Body of pancreas (tissue), 4 donors: ENCODE measurements around the gene ESRRG. TPM values are rescaled to one million over a fixed set of nuclear protein-coding genes. Genes with fewer than 3 reads are reported as not detected.

ENCODE experiments used
- ATAC-seq: fragments of 150-250 bp; one replicate; pipeline ENCODE4 v1.9.1; 2016
- DNase-seq, 4 donors: peaks; one replicate each; pipeline ENCODE4 v3.0.0-alpha.2; 2019
- H3K27ac ChIP-seq, 4 donors: fragments of 200-600 bp; sonication (generic); 1 replicate in 3 of 4; 2 replicates in 1 of 4; pipeline versions ENCODE4 v1.5.1 to v1.6.1; 2016 to 2019; ENCODE audit warnings: mild to moderate bottlenecking in 1 of 4, mixed read lengths in 1 of 4, moderate library complexity in 1 of 4
- H3K27me3 ChIP-seq, 2 donors: fragments of 200-600 bp; sonication (generic); one replicate each; pipeline ENCODE4 v1.6.0; 2016; ENCODE audit warnings: mild to moderate bottlenecking in 1 of 2
- H3K36me3 ChIP-seq, 2 donors: fragments of 200-600 bp; sonication (generic); replicated peaks in 1 of 2; 2 replicates each; pipeline ENCODE4 v1.5.1; 2016; ENCODE audit warnings: low read depth in 2 of 2; ENCODE audit not compliant: insufficient read depth in 1 of 2
- H3K4me1 ChIP-seq: fragments of 200-600 bp; sonication (generic); one replicate; pipeline ENCODE4 v1.6.0; 2016
- H3K4me3 ChIP-seq, 2 donors: fragments of 200-600 bp; sonication (generic); 1 replicate in 1 of 2; 2 replicates in 1 of 2; pipeline ENCODE4 v1.5.1; 2016 to 2019
- H3K9me3 ChIP-seq, 3 donors: fragments of 200-600 bp; sonication (generic); 1 replicate in 2 of 3; 2 replicates in 1 of 3; pipeline ENCODE4 v1.5.1; 2016
- CTCF ChIP-seq, 7 experiments: fragments of 450-650 bp in 4 of 7; fragments of 200-600 bp in 3 of 7; sonication (generic) in 3 of 7; IDR thresholded peaks; one replicate each; pipeline ENCODE4 v1.5.1; 2016 to 2019; ENCODE audit warnings: antibody characterized with exemption in 7 of 7
- POLR2A ChIP-seq, 3 donors: fragments of 450-650 bp; IDR thresholded peaks; one replicate each; pipeline ENCODE4 v1.6.1; 2016; ENCODE audit warnings: antibody characterized with exemption in 3 of 3, mild to moderate bottlenecking in 2 of 3
- WGBS, 2 donors: methylation state at CpG; one replicate each; pipeline ENCODE4 v1.1.5; 2017; 5-methylcytosine and 5-hydroxymethylcytosine counted together
- intact Hi-C: fragments of 100-400 bp; cut with DNase I; formaldehyde crosslinking; loops from one replicate; pipeline ENCODE4 v1.15.1; 2023
- total RNA-seq, 2 donors: library from RNA; depleted of rRNA; stranded (reverse); fragments of >200 nt; gene quantifications; one replicate each; pipeline ENCODE4 v1.1.0, GENCODE V29; 2016

Gene ESRRG
- total RNA-seq, 2 donors from 2014 or later: 13.5 to 18.7 TPM

DNA sequence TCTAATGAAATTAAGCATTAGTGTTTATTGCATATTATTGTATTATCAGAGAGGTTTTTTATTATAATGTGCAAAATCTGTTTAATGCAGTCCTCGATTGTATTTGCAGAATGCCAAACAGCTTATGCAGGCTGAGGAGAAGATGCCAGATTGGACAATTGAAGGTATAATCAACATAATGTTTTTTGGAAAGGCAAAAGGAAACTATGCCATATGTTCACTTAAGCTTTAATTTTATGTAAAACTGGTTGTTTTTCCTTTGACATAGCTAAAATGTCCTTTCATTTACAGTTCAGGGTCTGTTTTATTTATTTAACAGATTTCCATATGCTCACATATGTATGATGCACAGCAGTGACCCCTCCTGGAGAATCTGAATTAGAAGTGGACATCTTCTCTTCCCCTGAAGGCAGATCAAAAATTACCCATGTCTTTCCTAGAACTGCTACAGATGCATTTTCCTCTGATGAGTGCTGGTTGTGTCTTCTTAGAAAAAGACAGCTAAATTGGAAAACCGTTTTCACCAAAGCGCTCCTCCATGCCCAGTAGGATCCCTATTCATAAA, 156.5 kb downstream of the ESRRG start:
- Histone ChIP-seq H3K9me3 (no peaks in the 10 kb centered on the region), H3K27ac (no peak overlapping the region), H3K4me1 (no peaks in the 10 kb centered on the region), H3K36me3 (no peaks in the 10 kb centered on the region), H3K27me3 (no peaks in the 10 kb centered on the region), H3K4me3 (no peak overlapping the region)
- intact Hi-C loops: no loop called here
- TF ChIP-seq CTCF (IDR thresholded peaks at IDR 0.05) (peak in 6 of 7 experiments; percentile 18 to 43 (median 24)), POLR2A (IDR thresholded peaks at IDR 0.05) (no peak)
- DNase-seq (peak in 1 of 4 donors; percentile 9), ATAC-seq (no peak)
- 33 to 66% methylated on average over 3 of the region's 3 CpGs for WGBS, 2 donors

GRCh38 chr1:216563087-216563486, 160.1 kb downstream of the ESRRG start:
- Histone ChIP-seq H3K4me3 (no peak overlapping the region), H3K27ac (no peak overlapping the region), H3K36me3 (no peaks in the 10 kb centered on the region), H3K9me3 (no peaks in the 10 kb centered on the region), H3K27me3 (no peaks in the 10 kb centered on the region), H3K4me1 (no peaks in the 10 kb centered on the region)
- intact Hi-C loops: no loop called here
- DNase-seq: no peak
- WGBS, 2 donors: 82 to 86% methylated on average over 8 of the region's 8 CpGs
- no peak for TF ChIP-seq CTCF (IDR thresholded peaks at IDR 0.05)
- TF ChIP-seq POLR2A (IDR thresholded peaks at IDR 0.05): no peak
- ATAC-seq: no peak

GRCh38 chr1:216562383-216562782, 160.8 kb downstream of the ESRRG start:
- H3K27ac ChIP-seq: no peak overlapping the region
- TF ChIP-seq POLR2A (IDR thresholded peaks at IDR 0.05): no peak
- TF ChIP-seq CTCF (IDR thresholded peaks at IDR 0.05): no peak
- 52 to 55% methylated on average over 3 of the region's 3 CpGs for WGBS, 2 donors
- intact Hi-C loops: no loop called here
- ATAC-seq: no peak
- no peaks in the 10 kb centered on the region for H3K4me1 ChIP-seq
- DNase-seq: no peak
- H3K4me3 ChIP-seq: no peak overlapping the region
- no peaks in the 10 kb centered on the region for H3K27me3 ChIP-seq
- H3K9me3 ChIP-seq: no peaks in the 10 kb centered on the region
- no peaks in the 10 kb centered on the region for H3K36me3 ChIP-seq

- TF ChIP-seq CTCF (IDR thresholded peaks at IDR 0.05) (no peak), POLR2A (IDR thresholded peaks at IDR 0.05) (no peak)
- Histone ChIP-seq H3K27ac (no peak overlapping the region), H3K4me1 (no peaks in the 10 kb centered on the region), H3K4me3 (no peak overlapping the region), H3K9me3 (no peaks in the 10 kb centered on the region), H3K36me3 (no peaks in the 10 kb centered on the region), H3K27me3 (no peaks in the 10 kb centered on the region)
- WGBS, 2 donors: 62 to 72% methylated on average over 11 of the region's 11 CpGs
- DNase-seq: no peak
- no peak for ATAC-seq
- intact Hi-C loops: no loop called here
Measured at GRCh38 chr1:216560527-216560926, 162.7 kb downstream of the ESRRG start.

DNA sequence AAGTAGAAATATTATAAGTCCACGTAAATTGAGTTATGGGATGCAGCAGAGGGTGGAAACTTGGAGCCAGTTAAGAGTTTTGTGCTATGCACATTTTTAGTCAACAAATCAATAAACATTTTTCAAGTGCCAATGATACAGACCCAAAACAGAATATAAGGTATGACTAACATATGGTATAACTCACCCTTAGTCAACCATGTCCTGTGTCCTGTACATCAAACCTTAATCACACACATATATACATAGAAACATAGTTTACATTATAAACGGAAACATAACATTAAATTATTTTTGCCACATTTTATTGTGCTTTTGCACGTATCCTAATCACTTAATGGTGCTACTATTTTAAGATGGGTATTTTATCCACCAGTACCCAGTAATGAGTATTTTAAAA, 163.9 kb downstream of the ESRRG start:
- Histone ChIP-seq H3K4me3 (no peak overlapping the region), H3K27me3 (no peaks in the 10 kb centered on the region), H3K36me3 (no peaks in the 10 kb centered on the region), H3K9me3 (no peaks in the 10 kb centered on the region), H3K4me1 (no peaks in the 10 kb centered on the region), H3K27ac (no peak overlapping the region)
- TF ChIP-seq POLR2A (IDR thresholded peaks at IDR 0.05) (no peak), CTCF (IDR thresholded peaks at IDR 0.05) (no peak)
- no peak for ATAC-seq
- intact Hi-C loops: no loop called here
- DNase-seq: no peak
- 71 to 87% methylated on average over 3 of the region's 3 CpGs for WGBS, 2 donors
